B cell (primary cell): ENCODE data around the gene CRBN.

Source experiments
- CTCF ChIP-seq: fragments of 200-600 bp; IDR thresholded peaks from one replicate; pipeline ENCODE4 v1.8.0; 2022; ENCODE audit warnings: antibody characterized with exemption, mild to moderate bottlenecking
- EZH2 ChIP-seq: IDR thresholded peaks from 2 replicates; pipeline ENCODE4 v1.6.1; 2012; ENCODE audit warnings: borderline replicate concordance, low read depth, mild to moderate bottlenecking, moderate library complexity, low read length; ENCODE audit not compliant: insufficient read depth, poor library complexity, severe bottlenecking

DNA sequence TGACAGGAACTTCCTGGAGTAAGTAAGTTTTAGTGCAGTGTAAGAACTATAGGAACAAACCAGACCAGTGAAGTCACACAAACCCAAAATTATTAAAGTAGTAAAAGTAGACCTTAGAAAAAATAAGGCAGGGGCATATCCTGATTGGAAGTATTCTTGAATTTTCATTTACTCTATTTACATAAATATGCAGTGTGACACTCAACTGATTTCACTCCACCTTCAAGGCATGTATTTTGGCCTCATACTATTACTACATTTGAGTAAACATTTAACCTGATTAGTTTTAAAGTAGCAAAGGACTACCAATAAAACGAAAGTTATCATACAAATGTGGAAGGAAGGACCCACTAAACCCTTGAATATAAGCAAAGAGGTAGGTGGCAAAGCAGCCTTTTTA lies 29.9 kb downstream of the CRBN start:
- no peak for TF ChIP-seq CTCF
- no peak for TF ChIP-seq EZH2
